ENCODE data around the gene TOGARAM1. TPM values are rescaled to one million over a fixed set of nuclear protein-coding genes. Genes with fewer than 3 reads are reported as not detected.

Gene TOGARAM1
- total and polyA plus RNA-seq, 2 donors (not counting 3 experiments of a cell fraction or from before 2014, with no cell fraction given), result 4.2 to 13.8 TPM

DNA sequence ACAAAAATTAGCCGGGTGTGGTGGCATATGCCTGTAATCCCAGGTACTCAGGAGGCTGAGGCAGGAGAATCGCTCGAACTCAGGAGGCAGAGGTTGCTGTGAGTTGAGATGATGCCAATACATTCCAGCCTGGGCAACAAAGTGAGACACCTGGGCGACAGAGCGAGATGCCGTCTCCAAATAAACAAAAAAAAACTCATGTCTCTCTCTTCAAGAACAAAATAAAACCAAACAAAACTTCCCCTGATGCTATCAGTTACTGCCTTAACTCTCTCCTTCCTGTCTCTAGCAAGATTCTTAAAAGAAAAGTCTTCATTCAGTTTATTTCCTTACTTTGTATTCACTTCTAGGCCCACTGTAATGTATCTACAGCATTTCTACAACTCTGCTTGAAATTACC, 21.0 kb upstream of the TOGARAM1 start:
- Histone ChIP-seq H4K20me1 (replicated peaks; ENCODE audit: control insufficient read depth, extremely low read depth, insufficient read depth, low read length) (peaks cover 3% of the 10 kb centered on the region), H3K36me3 (ENCODE audit: control insufficient read depth in 2 of 2, extremely low read depth in 1 of 2, insufficient read depth in 2 of 2, low read length in 2 of 2) (peaks cover 9 to 10% of the 10 kb centered on the region in 2 experiments), H3K4me1 (ENCODE audit: control insufficient read depth, extremely low read depth, insufficient read depth, low read length) (no peaks in the 10 kb centered on the region), H3K27me3 (ENCODE audit: control insufficient read depth in 2 of 2, insufficient read depth in 2 of 2, low read length in 2 of 2) (no peaks in the 10 kb centered on the region), H3K9ac (replicated peaks; ENCODE audit: extremely low read depth, insufficient read depth, low read length) (no peak overlapping the region), H3K4me3 (replicated peaks in 1 of 3; ENCODE audit: insufficient read depth in 1 of 3, low read depth in 1 of 3, low read length in 3 of 3) (no peak overlapping the region), H3K9me3 (replicated peaks; ENCODE audit: control insufficient read depth, insufficient read depth, low read length) (no peaks in the 10 kb centered on the region), H3K27ac (ENCODE audit: insufficient read depth, low read depth, low read length) (no peak overlapping the region), H2AFZ (ENCODE audit: low read depth, low read length) (no peak overlapping the region), H3K9me1 (replicated peaks; ENCODE audit: control insufficient read depth, extremely low read depth, insufficient read depth, low read length) (no peaks in the 10 kb centered on the region), H3K4me2 (ENCODE audit: insufficient read depth, low read length) (no peak overlapping the region), H3K79me2 (ENCODE audit: control insufficient read depth, insufficient read depth, low read length) (no peaks in the 10 kb centered on the region)
- no peak for DNase-seq (ENCODE audit: low read depth, low spot score)
- ChIA-PET CTCF (interaction anchor here (0.7 kb wide), 1 partner anchor 15 kb away, joined by 3 read pairs; no protein-coding TSS in a partner anchor), POLR2A (no interaction called here)
- no TSS peak for BruUV-seq (replicated peaks)
- no peak for FAIRE-seq
- TF ChIP-seq GATA2 (IDR thresholded peaks at IDR 0.05; ENCODE audit: insufficient read depth, insufficient read length, low read depth, low read length), result no peak
- no peak for TF ChIP-seq FOS (IDR thresholded peaks at IDR 0.05; ENCODE audit: borderline replicate concordance, insufficient read depth, low read length)
- TF ChIP-seq POLR2AphosphoS5 (IDR thresholded peaks at IDR 0.05; ENCODE audit: insufficient read depth, low read depth, low read length), result no peak
- no peak for TF ChIP-seq MYC (IDR thresholded peaks at IDR 0.05; ENCODE audit: low read depth, low read length)
- intact Hi-C loops (cut with micrococcal nuclease) (no loop called here), dilution Hi-C loops (cut with MboI; ENCODE audit: extremely low pct_ligation_motif_present, low sequenced_read_pairs) (no loop called here)

DNA sequence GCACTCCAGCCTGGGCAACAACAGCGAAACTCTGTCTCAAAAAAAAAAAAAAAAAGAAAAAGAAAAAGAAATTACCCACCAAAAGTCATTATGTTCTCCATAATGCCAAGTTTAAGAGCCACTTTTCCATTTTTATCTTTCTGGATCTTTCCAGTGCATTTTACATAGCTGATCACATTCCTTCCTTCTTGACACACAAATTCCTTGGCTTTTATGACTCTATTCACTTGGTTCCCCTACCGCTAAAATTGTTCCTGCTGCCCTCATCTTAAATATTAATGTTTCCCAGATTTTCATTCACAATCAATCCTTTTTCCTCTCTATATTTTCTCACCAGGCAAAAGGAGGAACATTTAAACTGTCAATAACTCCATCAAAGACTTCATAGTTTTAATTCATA, 20.4 kb upstream of the TOGARAM1 start:
- TF ChIP-seq EZH2 (IDR thresholded peaks at IDR 0.05; ENCODE audit: borderline replicate concordance, low read depth, low read length, severe bottlenecking) (no peak), MYC (IDR thresholded peaks at IDR 0.05; ENCODE audit: low read depth, low read length) (no peak)
- dilution Hi-C loops (cut with MboI; ENCODE audit: extremely low pct_ligation_motif_present, low sequenced_read_pairs), result no loop called here
- no TSS peak for BruUV-seq (replicated peaks)

More for the DNA sequence above, 20.4 kb upstream of the TOGARAM1 start:
- H3K4me2 ChIP-seq (ENCODE audit: insufficient read depth, low read length), result no peak overlapping the region
- no peaks in the 10 kb centered on the region for H3K9me1 ChIP-seq (replicated peaks; ENCODE audit: control insufficient read depth, extremely low read depth, insufficient read depth, low read length)
- intact Hi-C loops (cut with micrococcal nuclease), result no loop called here
- H3K4me1 ChIP-seq (ENCODE audit: control insufficient read depth, extremely low read depth, insufficient read depth, low read length), result no peaks in the 10 kb centered on the region
- CTCF ChIA-PET, result interaction anchor here (0.7 kb wide), 1 partner anchor 16 kb away, joined by 3 read pairs; no protein-coding TSS in a partner anchor
- H3K9me3 ChIP-seq (replicated peaks; ENCODE audit: control insufficient read depth, insufficient read depth, low read length), result no peaks in the 10 kb centered on the region
- no peak overlapping the region for H3K27ac ChIP-seq (ENCODE audit: insufficient read depth, low read depth, low read length)
- no peak overlapping the region for H3K9ac ChIP-seq (replicated peaks; ENCODE audit: extremely low read depth, insufficient read depth, low read length)
- H3K27me3 ChIP-seq (ENCODE audit: control insufficient read depth in 2 of 2, insufficient read depth in 2 of 2, low read length in 2 of 2), result no peaks in the 10 kb centered on the region
- peaks cover 3% of the 10 kb centered on the region for H4K20me1 ChIP-seq (replicated peaks; ENCODE audit: control insufficient read depth, extremely low read depth, insufficient read depth, low read length)
- DNase-seq (ENCODE audit: low read depth, low spot score) (no peak), FAIRE-seq (no peak)
- H3K79me2 ChIP-seq (ENCODE audit: control insufficient read depth, insufficient read depth, low read length), result no peaks in the 10 kb centered on the region
- peaks cover 9 to 10% of the 10 kb centered on the region in 2 experiments for H3K36me3 ChIP-seq (ENCODE audit: control insufficient read depth in 2 of 2, extremely low read depth in 1 of 2, insufficient read depth in 2 of 2, low read length in 2 of 2)
- H2AFZ ChIP-seq (ENCODE audit: low read depth, low read length), result no peak overlapping the region
- POLR2A ChIA-PET, result no interaction called here
- H3K4me3 ChIP-seq (replicated peaks in 1 of 3; ENCODE audit: insufficient read depth in 1 of 3, low read depth in 1 of 3, low read length in 3 of 3), result no peak overlapping the region

Measured in endothelial cell of umbilical vein (primary cell).